Measurements from ENCODE around the gene SLC22A4. TPM values are rescaled to one million over a fixed set of nuclear protein-coding genes. Genes with fewer than 3 reads are reported as not detected.

Gene SLC22A4
- total RNA-seq, 2 experiments from 2014 or later = 0.14 TPM; not detected in 1

DNA sequence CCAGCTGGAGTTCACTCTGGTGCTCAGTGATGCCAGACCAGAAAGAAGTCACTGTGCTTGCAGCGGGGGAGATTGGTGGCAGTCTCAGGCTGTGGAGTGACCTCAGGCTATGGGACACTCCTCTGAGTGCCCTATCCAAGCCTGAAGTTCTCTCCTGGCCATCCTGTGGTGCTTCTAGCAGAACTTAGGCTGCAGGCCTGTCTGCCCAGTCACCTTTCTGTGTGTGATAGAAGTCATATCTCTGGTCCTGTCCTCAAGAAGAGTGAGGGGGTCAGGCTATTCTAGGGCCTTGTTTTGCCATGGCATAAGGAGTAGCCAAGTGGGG, 27.4 kb upstream of the SLC22A4 start:
- H3K4me1 Mint-ChIP-seq = peaks cover 7% of the 10 kb centered on the region
- no peaks in the 10 kb centered on the region for H3K9me3 Mint-ChIP-seq
- POLR2A ChIA-PET = no interaction called here
- DNase-seq (no peak), ATAC-seq (ENCODE audit: low read depth) (no peak)
- no peaks in the 10 kb centered on the region for H3K36me3 Mint-ChIP-seq
- no peaks in the 10 kb centered on the region for H3K27me3 Mint-ChIP-seq
- no peak overlapping the region for H3K4me3 Mint-ChIP-seq
- no peak overlapping the region for H3K27ac Mint-ChIP-seq

DNA sequence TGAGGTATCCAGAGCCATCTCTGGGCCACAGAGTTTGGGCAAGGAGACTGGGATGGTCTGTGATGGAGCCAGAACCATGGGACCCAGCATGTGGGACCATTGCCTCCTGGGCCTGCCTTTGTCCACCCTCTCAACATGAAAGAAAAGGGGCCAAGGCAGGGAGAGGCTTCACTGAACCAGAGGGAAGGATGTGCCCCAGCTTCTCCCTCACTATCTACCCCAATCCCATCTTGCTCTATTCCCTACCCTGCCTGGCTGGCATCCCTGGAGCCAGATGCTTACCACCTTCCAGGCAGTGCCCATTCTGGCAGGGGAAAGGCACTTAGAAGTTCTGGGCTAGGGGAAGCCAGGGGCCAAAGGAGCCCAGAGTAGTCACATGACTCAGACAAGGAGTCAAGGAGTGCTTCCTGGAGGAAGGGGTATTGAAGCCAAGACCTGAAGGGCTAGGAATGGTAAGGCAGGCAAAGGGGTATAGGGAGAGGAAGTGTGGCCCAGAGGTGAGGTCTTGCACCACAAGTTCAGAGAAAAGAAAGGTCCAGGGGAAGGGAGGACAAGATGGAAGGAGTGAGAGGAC, 26.9 kb upstream of the SLC22A4 start:
- DNase-seq (no peak), ATAC-seq (ENCODE audit: low read depth) (no peak)
- Mint-ChIP-seq H3K4me3 (no peak overlapping the region), H3K4me1 (peaks cover 9% of the 10 kb centered on the region), H3K9me3 (no peaks in the 10 kb centered on the region), H3K36me3 (no peaks in the 10 kb centered on the region), H3K27ac (peak overlapping the region; percentile 36), H3K27me3 (no peaks in the 10 kb centered on the region)
- POLR2A ChIA-PET = no interaction called here

DNA sequence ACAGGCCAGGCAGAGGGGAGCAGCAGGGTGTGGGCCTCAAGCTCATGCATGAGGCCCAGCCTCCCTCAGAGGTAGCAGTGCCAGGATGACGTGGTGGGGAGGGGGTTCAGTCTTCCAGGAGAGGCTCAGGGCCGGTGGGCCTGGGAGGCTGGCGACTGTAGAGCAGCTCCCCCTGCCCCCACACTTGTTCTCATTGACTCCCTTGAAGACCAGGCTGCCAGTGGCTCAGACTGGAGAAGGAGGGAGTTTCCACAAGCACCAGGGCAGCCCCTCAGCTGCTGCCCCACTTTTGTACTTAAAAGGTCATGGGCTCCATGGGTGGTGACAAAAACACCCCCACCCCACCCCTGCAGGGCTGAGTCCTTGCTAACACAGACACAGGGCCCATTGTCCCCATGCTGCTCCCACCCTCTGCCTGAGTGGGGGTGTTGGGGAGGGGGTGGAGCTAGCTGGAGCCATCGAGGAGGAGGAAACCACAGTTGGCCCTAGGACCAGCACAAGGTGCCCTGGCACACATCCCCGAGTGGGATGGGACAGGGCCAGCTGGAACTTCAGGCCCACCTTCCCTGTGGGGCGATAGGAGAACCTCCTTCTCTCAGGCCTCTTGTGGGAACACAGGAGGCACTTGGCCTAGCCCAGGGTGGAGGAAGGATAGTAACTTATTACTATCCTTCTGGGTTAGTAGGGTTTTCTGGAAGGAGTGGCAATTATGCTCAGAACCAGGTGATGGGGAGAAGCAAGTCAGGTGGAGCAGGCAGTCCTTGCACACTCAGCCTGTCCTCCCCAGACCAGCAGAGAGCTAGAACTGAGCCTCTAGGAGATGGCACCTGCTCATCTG, 26.0 kb upstream of the SLC22A4 start:
- no peak for ATAC-seq (ENCODE audit: low read depth)
- DNase-seq = no peak
- H3K36me3 Mint-ChIP-seq = no peaks in the 10 kb centered on the region
- no peak overlapping the region for H3K4me3 Mint-ChIP-seq
- no peak overlapping the region for H3K27ac Mint-ChIP-seq
- POLR2A ChIA-PET = no interaction called here
- peaks cover 13% of the 10 kb centered on the region for H3K4me1 Mint-ChIP-seq
- peaks cover 5% of the 10 kb centered on the region for H3K27me3 Mint-ChIP-seq
- H3K9me3 Mint-ChIP-seq = no peaks in the 10 kb centered on the region

DNA sequence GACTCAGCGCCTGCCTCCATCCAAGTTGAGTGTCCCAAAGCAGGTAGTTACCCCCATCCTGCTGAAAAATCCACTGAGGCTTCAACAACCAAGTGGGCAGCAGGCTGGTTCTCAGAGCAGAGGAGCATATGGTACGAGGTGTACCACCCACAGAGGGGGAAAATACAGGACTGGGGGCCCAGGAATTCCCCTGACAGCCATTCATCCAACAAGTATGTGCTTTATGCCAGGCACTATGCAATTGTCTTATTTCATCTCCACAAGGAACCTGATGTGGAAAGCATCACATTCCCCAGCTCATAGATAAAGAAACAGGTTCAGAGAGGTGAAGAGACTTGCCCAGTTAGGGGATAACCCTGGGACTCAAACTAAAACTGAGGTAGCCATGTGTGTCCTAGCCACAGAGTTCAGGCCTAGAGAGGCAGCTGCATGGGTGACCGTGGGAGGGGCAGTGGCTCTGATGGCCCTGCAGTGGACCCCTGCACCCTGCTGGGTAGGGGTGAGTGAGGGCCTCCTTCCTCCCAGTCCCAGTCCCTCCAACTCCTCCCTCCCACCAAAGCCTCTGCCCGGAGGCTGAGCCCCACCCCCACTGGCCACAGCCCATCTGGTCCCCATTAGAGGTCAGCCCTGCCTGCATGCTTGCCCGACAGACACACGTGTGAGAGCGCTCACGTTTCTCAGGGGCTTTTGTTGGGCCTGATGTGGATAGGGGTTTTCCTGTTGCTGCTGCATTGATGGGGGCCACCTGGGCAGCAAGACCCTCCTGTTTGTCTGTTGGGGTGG, 25.2 kb upstream of the SLC22A4 start:
- Mint-ChIP-seq H3K36me3 (no peaks in the 10 kb centered on the region), H3K4me3 (no peak overlapping the region), H3K4me1 (peaks cover 13% of the 10 kb centered on the region), H3K9me3 (no peaks in the 10 kb centered on the region), H3K27me3 (peaks cover 7% of the 10 kb centered on the region), H3K27ac (no peak overlapping the region)
- POLR2A ChIA-PET = no interaction called here
- ATAC-seq (ENCODE audit: low read depth) (no peak), DNase-seq (no peak)

DNA sequence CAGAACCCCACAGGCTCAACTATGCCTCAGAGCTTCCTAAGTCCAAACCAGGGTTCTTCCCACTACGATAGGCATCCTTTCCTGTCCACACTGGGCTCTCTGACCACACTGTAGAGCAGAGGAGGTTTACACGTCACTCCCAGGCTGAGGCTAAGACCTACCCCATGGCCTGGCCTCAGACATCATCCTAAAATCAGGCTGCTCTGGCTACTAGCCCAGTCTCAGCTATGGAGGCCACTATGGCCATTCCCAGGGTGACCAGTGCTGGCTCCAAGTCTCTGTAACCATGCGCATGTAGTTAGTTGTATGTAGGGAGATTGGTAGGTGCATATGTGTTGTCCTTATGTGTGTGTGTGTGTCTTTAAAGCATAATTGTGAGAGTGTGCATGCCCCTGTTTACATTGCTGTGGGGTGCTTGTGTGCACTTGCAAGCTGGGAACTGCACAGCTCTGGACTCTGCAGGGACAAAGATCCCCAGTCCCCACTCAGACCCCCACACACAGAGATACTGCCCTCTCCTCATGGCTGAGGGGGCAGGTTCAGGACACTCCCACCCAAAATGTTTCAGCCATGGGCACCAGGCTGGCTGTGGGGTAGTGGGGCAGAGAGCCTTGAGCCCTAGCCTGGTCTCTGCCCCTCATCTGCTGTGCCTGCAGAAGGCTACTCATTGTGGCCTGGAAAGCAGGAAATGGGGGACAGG, 24.4 kb upstream of the SLC22A4 start:
- H3K4me1 Mint-ChIP-seq = peaks cover 11% of the 10 kb centered on the region
- DNase-seq (no peak), ATAC-seq (ENCODE audit: low read depth) (no peak)
- no peaks in the 10 kb centered on the region for H3K36me3 Mint-ChIP-seq
- H3K9me3 Mint-ChIP-seq = no peaks in the 10 kb centered on the region
- POLR2A ChIA-PET = no interaction called here
- peaks cover 7% of the 10 kb centered on the region for H3K27me3 Mint-ChIP-seq
- no peak overlapping the region for H3K4me3 Mint-ChIP-seq
- H3K27ac Mint-ChIP-seq = no peak overlapping the region

DNA sequence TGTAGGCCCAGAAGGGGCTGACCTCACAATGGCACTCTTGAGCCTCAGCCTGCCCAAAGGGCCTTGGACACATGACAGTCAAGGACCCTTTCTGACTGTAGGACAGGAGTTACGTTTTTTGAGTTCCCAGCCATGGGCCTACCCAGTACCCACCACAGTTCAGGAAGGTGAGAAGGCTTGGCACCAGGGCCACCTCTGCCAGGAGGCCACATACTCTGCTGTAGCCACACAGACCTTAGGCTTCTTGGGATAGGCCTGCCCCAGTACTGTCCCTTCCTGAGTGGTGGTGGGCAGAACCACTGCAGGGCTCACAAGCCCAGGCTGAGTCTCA, 23.9 kb upstream of the SLC22A4 start:
- DNase-seq (no peak), ATAC-seq (ENCODE audit: low read depth) (no peak)
- H3K4me1 Mint-ChIP-seq = peaks cover 11% of the 10 kb centered on the region
- POLR2A ChIA-PET = no interaction called here
- H3K27ac Mint-ChIP-seq = no peak overlapping the region
- H3K36me3 Mint-ChIP-seq = no peaks in the 10 kb centered on the region
- no peaks in the 10 kb centered on the region for H3K9me3 Mint-ChIP-seq
- H3K27me3 Mint-ChIP-seq = peaks cover 9% of the 10 kb centered on the region
- no peak overlapping the region for H3K4me3 Mint-ChIP-seq

DNA sequence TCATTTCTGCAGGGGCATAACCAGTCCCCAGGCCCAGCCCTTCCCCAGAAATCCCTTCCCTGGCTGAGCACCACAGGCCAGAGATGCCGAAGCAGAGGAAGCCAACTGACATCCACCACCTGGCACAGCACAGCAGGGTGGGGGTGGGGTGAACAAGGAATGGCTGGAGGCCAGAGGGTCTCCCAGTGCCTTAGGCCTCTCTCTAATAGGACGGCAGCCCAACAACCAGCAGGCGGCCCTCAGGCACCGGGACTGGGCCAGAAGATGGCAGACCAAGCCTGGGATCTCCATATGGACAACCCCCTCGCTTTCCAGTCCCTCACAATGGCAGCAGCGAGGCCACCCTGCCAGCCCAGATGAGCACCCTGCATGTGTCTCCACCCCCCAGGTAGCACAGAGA, 23.5 kb upstream of the SLC22A4 start:
- H3K4me1 Mint-ChIP-seq = peaks cover 11% of the 10 kb centered on the region
- no peak for ATAC-seq (ENCODE audit: low read depth)
- no peaks in the 10 kb centered on the region for H3K9me3 Mint-ChIP-seq
- peaks cover 9% of the 10 kb centered on the region for H3K27me3 Mint-ChIP-seq
- no peaks in the 10 kb centered on the region for H3K36me3 Mint-ChIP-seq
- no peak for DNase-seq
- no peak overlapping the region for H3K4me3 Mint-ChIP-seq
- POLR2A ChIA-PET = no interaction called here
- no peak overlapping the region for H3K27ac Mint-ChIP-seq

DNA sequence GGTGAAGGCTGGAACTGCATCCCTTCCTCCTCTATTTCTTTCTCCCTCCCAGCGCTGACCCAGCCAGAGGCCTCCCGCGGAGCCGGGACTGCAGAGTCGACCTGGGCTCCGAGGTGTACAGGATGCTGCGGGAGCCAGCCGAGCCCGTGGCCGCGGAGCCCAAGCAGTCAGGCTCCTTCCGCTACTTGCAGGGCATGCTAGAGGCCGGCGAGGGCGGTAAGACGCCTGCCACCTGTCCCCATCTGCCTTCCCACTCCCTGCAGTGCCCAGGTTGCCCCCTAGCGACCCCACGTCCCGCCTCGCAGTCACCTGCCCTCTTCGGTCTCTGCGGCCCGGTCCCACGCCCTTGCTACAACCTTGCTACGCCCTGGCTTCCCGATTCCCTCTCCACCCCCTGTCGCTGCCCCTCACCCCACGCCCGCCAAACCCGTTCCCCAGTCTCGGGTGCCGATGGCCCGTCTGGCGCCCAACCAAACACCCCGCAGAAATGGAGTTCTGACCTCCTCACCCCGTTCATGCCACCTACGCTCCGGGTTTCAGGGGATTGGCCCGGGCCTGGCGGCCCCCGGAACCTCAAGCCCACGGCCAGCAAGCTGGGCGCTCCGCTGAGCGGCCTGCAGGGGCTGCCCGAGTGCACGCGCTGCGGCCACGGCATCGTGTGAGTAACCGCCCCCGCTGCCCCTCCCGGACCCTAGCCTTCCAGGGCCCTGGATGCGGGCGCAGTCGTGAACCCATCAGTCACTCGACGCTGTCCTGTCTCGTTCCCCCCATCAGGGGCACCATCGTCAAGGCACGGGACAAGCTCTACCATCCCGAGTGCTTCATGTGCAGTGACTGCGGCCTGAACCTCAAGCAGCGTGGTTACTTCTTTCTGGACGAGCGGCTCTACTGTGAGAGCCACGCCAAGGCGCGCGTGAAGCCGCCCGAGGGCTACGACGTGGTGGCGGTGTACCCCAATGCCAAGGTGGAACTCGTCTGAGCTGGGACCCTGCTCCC, 22.6 kb upstream of the SLC22A4 start:
- no peak for DNase-seq
- POLR2A ChIA-PET = interaction anchor here (1.0 kb wide), 1 partner anchor 9 kb away, joined by 4 read pairs; no protein-coding TSS in a partner anchor
- peak; percentile 55 for ATAC-seq (ENCODE audit: low read depth)
- Mint-ChIP-seq H3K4me3 (peak overlapping the region; percentile 53), H3K4me1 (peaks cover 11% of the 10 kb centered on the region), H3K9me3 (no peaks in the 10 kb centered on the region), H3K27me3 (peaks cover 11% of the 10 kb centered on the region), H3K36me3 (no peaks in the 10 kb centered on the region), H3K27ac (peak overlapping the region; percentile 42)

DNA sequence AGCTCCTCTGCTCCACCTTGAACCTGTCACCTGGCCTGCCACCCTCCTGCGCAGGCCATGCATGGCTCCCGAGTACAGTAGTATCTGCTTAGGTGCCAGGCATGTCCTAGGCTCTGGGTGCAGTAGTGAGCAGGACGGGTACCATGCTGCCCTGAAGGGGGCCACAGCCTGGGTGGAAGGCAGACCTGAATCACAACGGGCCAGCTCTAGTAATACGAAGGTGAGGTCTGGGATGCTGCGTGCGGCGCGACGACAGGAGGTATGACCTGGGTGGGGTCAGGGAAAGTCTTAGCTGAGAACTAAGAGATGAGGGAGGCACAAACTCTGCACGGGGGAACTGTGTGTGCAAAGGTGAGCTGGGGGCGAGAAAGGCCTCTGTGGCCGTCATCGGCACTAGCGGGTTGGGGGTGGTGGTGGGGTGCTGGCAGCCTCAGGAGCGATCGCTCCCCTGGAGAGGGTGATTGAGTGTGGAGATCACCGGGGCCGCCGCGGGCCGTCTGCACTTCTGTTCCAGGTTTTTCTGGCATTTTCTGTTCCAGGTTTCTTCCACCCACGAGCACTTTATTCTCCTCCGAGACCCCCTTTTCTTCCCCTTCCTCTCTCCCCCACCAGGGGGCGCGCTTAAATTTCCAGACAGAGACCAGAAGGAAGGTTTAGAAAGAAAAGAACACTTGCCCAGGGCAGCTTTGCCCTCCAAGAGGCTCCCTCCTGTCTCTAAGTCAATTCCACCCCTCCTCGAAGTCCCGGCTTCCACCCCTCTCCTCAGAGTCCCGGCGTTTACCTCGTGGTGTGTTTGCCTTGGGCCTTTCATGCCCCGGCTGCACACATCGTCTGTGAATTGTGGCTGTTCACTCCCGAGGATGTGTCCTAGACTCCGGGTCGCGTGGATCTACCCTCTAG, 21.6 kb upstream of the SLC22A4 start:
- Mint-ChIP-seq H3K9me3 (no peaks in the 10 kb centered on the region), H3K36me3 (no peaks in the 10 kb centered on the region), H3K27me3 (peaks cover 11% of the 10 kb centered on the region), H3K27ac (no peak overlapping the region), H3K4me3 (no peak overlapping the region), H3K4me1 (peaks cover 9% of the 10 kb centered on the region)
- ATAC-seq (ENCODE audit: low read depth) (no peak), DNase-seq (peak; percentile 76)
- POLR2A ChIA-PET = interaction anchor here (1.0 kb wide), 1 partner anchor 8 kb away, joined by 4 read pairs; no protein-coding TSS in a partner anchor

DNA sequence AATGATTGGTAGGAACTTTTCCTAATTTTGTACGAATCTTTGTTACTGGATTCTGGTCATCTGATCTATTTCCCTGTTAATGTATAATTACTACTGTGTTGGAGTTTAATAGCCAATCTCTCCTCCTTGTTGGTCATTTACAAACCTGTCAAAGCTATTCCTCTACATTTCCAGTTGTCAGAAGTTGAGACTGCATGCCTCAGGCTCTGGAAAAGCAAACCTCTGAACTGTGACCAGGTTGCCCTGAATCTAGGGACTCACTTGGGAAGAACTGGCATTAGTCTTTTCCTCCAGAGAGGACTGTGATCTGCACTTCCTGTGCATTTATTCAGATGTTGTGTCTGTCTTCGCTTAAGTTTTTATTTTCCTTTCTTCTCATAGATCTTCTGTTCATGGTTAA, 20.6 kb upstream of the SLC22A4 start:
- peaks cover 11% of the 10 kb centered on the region for H3K27me3 Mint-ChIP-seq
- no peak for ATAC-seq (ENCODE audit: low read depth)
- H3K4me1 Mint-ChIP-seq = peaks cover 9% of the 10 kb centered on the region
- no peaks in the 10 kb centered on the region for H3K9me3 Mint-ChIP-seq
- POLR2A ChIA-PET = no interaction called here
- DNase-seq = no peak
- no peaks in the 10 kb centered on the region for H3K36me3 Mint-ChIP-seq
- H3K27ac Mint-ChIP-seq = no peak overlapping the region
- no peak overlapping the region for H3K4me3 Mint-ChIP-seq

DNA sequence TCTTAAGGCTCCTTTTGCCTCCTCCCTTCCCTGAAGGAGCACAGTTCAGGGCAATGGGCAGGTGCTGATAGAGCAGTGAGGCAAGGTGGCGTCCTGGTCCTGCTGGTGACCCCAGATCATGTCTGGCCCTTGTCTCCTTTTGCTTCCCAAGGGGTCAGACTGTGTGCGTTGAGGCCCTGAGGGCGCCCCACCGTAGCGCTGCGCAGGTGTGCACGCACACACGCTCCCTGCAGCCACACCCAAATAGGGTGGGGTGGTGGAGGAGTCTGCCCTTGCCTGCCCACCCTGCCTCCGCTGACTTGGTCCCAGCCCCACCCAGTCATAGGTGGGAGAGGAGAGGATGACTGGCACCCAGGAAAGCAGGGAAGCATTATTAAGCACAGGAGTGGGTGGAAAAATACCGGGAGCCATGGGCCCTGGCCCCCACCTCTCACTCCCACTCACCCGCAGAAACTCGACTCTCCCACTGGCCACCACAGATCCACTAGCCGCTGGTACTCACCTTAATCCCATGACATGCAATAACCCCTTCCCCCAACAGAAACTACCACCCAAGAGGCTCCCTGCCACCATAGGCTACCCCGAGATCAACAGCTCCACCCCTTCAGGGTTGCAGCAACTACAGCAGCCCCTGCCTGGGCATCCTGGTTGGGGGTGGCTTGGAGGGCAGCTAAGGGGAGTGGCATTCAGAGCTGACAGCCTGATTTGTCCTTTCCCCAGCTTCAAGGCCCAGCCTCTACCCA, 20.0 kb upstream of the SLC22A4 start:
- H3K27me3 Mint-ChIP-seq = peaks cover 11% of the 10 kb centered on the region
- POLR2A ChIA-PET = no interaction called here
- DNase-seq (no peak), ATAC-seq (ENCODE audit: low read depth) (no peak)
- no peak overlapping the region for H3K4me3 Mint-ChIP-seq
- peaks cover 9% of the 10 kb centered on the region for H3K4me1 Mint-ChIP-seq
- H3K36me3 Mint-ChIP-seq = no peaks in the 10 kb centered on the region
- H3K27ac Mint-ChIP-seq = no peak overlapping the region
- no peaks in the 10 kb centered on the region for H3K9me3 Mint-ChIP-seq
